Fibroblast of pulmonary artery (primary cell): ENCODE measurements around the gene CHKB.
A peak's percentile ranks its signal among the peaks of the same experiment; 100 is the strongest.

Experiments used
- DNase-seq: peaks from one replicate; pipeline ENCODE4 v3.0.0-alpha.2; 2010; ENCODE audit warnings: low read depth
- H3K4me3 ChIP-seq: replicated peaks from 2 replicates; pipeline ENCODE4 v1.5.1; 2011; ENCODE audit warnings: low read depth, mild to moderate bottlenecking, control low read depth, low read length, moderate library complexity
- CTCF ChIP-seq: IDR thresholded peaks from 2 replicates; pipeline ENCODE4 v1.5.1; 2011; ENCODE audit warnings: mild to moderate bottlenecking, control low read depth, low read length, inconsistent platforms; ENCODE audit errors: missing control alignments

Gene CHKB

DNA sequence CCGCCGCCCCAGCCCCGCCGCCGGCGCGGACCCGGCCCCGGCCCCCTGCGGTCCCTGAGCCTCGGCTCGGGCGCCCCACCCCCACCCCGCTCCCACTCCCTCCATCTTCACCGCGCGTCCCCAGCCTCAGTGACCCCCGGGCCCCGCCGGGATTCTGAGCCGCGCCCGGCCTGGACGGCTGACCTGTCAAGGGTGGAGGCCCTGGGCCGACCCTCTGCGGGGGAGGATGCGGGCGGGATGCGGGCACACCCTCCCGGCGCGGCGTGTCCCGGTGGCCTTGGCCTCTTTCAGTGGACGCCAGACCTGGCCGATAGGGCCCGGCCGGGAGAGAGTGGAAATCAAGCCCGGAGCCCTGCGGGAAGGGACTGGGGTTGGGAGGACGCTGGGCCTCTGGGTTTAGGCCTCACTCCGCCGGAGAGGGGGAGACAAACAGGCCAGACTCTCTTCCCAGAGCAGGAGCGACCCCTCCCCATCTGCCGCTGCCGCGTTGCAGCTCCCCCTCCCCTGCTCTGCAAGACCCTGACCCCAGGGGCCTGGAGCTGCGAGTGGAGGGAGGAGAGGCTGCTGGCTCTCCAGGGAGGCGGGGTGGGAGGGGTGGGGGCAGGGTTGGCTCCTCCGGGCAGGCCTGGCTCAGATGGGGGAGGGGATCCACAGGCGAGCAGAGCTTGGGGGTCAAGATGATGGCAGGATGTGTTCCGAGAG lies 18.5 kb upstream of the CHKB start:
- no peak overlapping the region for H3K4me3 ChIP-seq
- no peak for TF ChIP-seq CTCF

DNA sequence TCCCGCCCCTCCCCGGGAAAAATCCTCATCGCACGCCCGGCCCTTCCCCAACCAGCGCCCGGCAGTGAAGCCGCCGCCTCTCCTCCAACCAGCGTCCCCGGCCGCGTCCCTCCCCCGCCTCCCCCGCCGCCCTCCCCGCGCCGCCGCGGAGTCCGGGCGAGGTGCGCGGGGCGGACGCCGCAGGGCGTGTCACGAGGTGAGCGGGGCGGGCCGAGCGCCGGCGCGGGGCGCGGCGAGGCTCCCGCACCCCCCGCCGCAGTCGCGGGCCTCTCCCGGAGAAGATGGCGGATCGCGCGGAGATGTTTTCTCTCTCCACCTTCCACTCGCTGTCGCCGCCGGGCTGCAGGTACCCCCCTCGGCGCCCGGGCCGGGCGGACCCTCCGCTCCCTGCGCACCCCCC lies 17.9 kb upstream of the CHKB start, which contains the start of gene MAPK8IP2:
Gene MAPK8IP2 (plus strand): TSS at position 256 of the 400 bp plus-strand sequence. CDS start 26 bp downstream, at position 282.
- no peak for DNase-seq
- H3K4me3 ChIP-seq = peak within 1 kb of the TSS; percentile 19
- no peak for TF ChIP-seq CTCF

More for the DNA sequence above, 18.5 kb upstream of the CHKB start:
- DNase-seq = no peak

DNA sequence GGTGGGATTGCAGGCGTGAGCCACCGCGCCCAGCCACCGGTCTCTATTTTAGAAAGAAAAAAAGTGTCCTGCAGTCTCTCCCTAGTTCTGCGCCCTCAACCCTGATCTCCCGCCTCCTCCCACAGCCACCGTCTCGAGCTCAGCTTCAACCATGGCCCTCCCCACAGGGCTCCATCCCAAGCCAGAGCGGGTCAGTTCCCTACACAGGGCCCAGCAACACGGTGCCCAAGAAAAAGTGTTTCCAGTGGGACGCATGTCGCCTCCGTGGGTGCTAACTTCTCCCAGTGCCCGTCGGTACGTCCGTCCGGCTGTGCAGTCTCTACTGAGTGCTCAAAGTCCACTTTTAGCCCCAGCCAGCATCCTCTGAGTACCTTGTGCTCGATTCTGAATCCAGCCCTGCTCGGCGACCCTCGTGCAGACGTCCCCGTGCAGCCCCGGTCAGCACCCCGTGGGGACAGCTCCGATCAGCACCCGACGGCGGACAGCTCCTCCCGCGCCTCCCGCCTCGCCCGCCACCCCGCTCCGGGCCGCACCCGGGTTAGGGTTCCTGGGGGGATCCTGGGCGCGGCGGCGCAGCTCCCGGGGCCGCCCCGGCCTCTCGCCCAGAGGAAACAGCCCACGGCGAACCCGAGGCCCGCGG lies 17.3 kb upstream of the CHKB start:
- DNase-seq = peak; percentile 35
- H3K4me3 ChIP-seq = no peak overlapping the region
- TF ChIP-seq CTCF = no peak

- TF ChIP-seq CTCF = no peak
- DNase-seq = no peak
- H3K4me3 ChIP-seq = no peak overlapping the region
These were observed 14.4 kb upstream of the CHKB start for GRCh38 chr22:50597097-50597496.

DNA sequence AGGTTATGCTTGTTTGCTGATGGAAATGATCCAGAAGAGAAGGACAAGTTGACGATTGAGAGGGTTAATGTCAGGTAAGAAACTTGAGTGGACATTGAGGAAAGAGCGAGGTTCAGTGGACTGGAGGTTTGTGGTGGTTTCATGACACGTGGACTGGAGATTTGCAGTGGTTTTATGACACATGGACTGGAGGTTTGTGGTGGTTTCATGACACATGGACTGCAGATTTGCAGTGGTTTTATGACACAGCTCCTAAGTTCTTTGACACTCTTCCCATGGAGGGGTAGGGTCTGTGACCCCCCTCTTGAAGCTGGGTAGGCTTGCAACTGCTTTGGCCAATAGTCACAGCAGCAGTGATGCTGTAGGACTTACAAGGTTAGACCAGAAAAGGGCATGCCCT lies 12.5 kb upstream of the CHKB start:
- TF ChIP-seq CTCF = no peak
- DNase-seq = no peak
- H3K4me3 ChIP-seq = no peak overlapping the region

- no peak for DNase-seq
- TF ChIP-seq CTCF = no peak
- H3K4me3 ChIP-seq = no peak overlapping the region
These were observed 4.8 kb upstream of the CHKB start for GRCh38 chr22:50587407-50587806.
